ENCODE measurements around the gene CUBN. TPM values are rescaled to one million over a fixed set of nuclear protein-coding genes. Genes with fewer than 3 reads are reported as not detected.

The CUBN gene
- total RNA-seq, 2 donors from 2014 or later: 1.3 to 9.7 TPM

- no peak overlapping the region for H3K27ac ChIP-seq
- WGBS: 17% methylated on average over 2 of the region's 2 CpGs
Observed at GRCh38 chr10:16923309-16923708, 206.3 kb downstream of the CUBN start.

GRCh38 chr10:16919121-16919982 is 210.3 kb downstream of the CUBN start:
- Histone ChIP-seq H3K4me3 (no peak overlapping the region), H3K27ac (no peak overlapping the region), H3K4me1 (replicated peaks) (no peaks in the 10 kb centered on the region), H3K36me3 (no peaks in the 10 kb centered on the region), H3K9me3 (no peaks in the 10 kb centered on the region), H3K27me3 (replicated peaks; ENCODE audit: insufficient read depth) (no peaks in the 10 kb centered on the region)
- no peak for TF ChIP-seq POLR2A (IDR thresholded peaks at IDR 0.05)
- TF ChIP-seq CTCF (IDR thresholded peaks at IDR 0.05): no peak
- no peak for TF ChIP-seq POLR2AphosphoS5 (IDR thresholded peaks at IDR 0.05)
- 66% methylated on average over 9 of the region's 9 CpGs for WGBS
- DNase-seq (ENCODE audit: low spot score): no peak
- intact Hi-C loops (cut with DNase I): no loop called here

More at GRCh38 chr10:16923309-16923708, 206.3 kb downstream of the CUBN start:
- intact Hi-C loops (cut with DNase I): no loop called here
- Histone ChIP-seq H3K4me3 (no peak overlapping the region), H3K36me3 (no peaks in the 10 kb centered on the region), H3K4me1 (replicated peaks) (no peaks in the 10 kb centered on the region), H3K27me3 (replicated peaks; ENCODE audit: insufficient read depth) (no peaks in the 10 kb centered on the region), H3K9me3 (no peaks in the 10 kb centered on the region)
- no peak for DNase-seq (ENCODE audit: low spot score)
- TF ChIP-seq CTCF (IDR thresholded peaks at IDR 0.05) (no peak), POLR2AphosphoS5 (IDR thresholded peaks at IDR 0.05) (no peak), POLR2A (IDR thresholded peaks at IDR 0.05) (no peak)

- no peak for DNase-seq (ENCODE audit: low spot score)
- intact Hi-C loops (cut with DNase I): no loop called here
- no peaks in the 10 kb centered on the region for H3K9me3 ChIP-seq
- H3K27ac ChIP-seq: no peak overlapping the region
- no peaks in the 10 kb centered on the region for H3K4me1 ChIP-seq (replicated peaks)
- TF ChIP-seq CTCF (IDR thresholded peaks at IDR 0.05): no peak
- TF ChIP-seq POLR2AphosphoS5 (IDR thresholded peaks at IDR 0.05): no peak
- TF ChIP-seq POLR2A (IDR thresholded peaks at IDR 0.05): no peak
- no peaks in the 10 kb centered on the region for H3K27me3 ChIP-seq (replicated peaks; ENCODE audit: insufficient read depth)
- H3K36me3 ChIP-seq: no peaks in the 10 kb centered on the region
- 98% methylated on average over 6 of the region's 6 CpGs for WGBS
- no peak overlapping the region for H3K4me3 ChIP-seq
Observed at GRCh38 chr10:16916496-16916895, 213.1 kb downstream of the CUBN start.

- no peak overlapping the region for H3K4me3 ChIP-seq
- no peak overlapping the region for H3K27ac ChIP-seq
- H3K9me3 ChIP-seq: no peaks in the 10 kb centered on the region
- 76% methylated on average over 2 of the region's 2 CpGs for WGBS
- no peak for DNase-seq (ENCODE audit: low spot score)
- TF ChIP-seq POLR2AphosphoS5 (IDR thresholded peaks at IDR 0.05) (no peak), CTCF (IDR thresholded peaks at IDR 0.05) (no peak), POLR2A (IDR thresholded peaks at IDR 0.05) (no peak)
- no peaks in the 10 kb centered on the region for H3K4me1 ChIP-seq (replicated peaks)
- H3K27me3 ChIP-seq (replicated peaks; ENCODE audit: insufficient read depth): no peaks in the 10 kb centered on the region
- no peaks in the 10 kb centered on the region for H3K36me3 ChIP-seq
- intact Hi-C loops (cut with DNase I): no loop called here
Observed at GRCh38 chr10:16915300-16915699, 214.3 kb downstream of the CUBN start.

GRCh38 chr10:16913266-16913665 is 216.3 kb downstream of the CUBN start:
- Histone ChIP-seq H3K4me3 (no peak overlapping the region), H3K27me3 (replicated peaks; ENCODE audit: insufficient read depth) (no peaks in the 10 kb centered on the region), H3K36me3 (no peaks in the 10 kb centered on the region), H3K27ac (no peak overlapping the region), H3K4me1 (replicated peaks) (no peaks in the 10 kb centered on the region), H3K9me3 (no peaks in the 10 kb centered on the region)
- DNase-seq (ENCODE audit: low spot score): no peak
- TF ChIP-seq POLR2AphosphoS5 (IDR thresholded peaks at IDR 0.05) (no peak), POLR2A (IDR thresholded peaks at IDR 0.05) (no peak), CTCF (IDR thresholded peaks at IDR 0.05) (no peak)
- intact Hi-C loops (cut with DNase I): no loop called here
- 75% methylated on average over 4 of the region's 4 CpGs for WGBS

Data from prostate gland (tissue), 2 donors.